GM18870 (cell line): ENCODE measurements around the gene PIH1D1.
"Not testable (repeated sequence)": the region's sequence is repeated elsewhere in the genome, so short reads cannot be mapped to it uniquely, and the experiment has no call there.

ENCODE experiments used
- ATAC-seq: cut with Tn5 transposase; IDR thresholded peaks from one replicate; pipeline ENCODE4 v1.9.1; 2021; ENCODE audit warnings: moderate library complexity; ENCODE audit not compliant: unreplicated experiment

Gene PIH1D1

DNA sequence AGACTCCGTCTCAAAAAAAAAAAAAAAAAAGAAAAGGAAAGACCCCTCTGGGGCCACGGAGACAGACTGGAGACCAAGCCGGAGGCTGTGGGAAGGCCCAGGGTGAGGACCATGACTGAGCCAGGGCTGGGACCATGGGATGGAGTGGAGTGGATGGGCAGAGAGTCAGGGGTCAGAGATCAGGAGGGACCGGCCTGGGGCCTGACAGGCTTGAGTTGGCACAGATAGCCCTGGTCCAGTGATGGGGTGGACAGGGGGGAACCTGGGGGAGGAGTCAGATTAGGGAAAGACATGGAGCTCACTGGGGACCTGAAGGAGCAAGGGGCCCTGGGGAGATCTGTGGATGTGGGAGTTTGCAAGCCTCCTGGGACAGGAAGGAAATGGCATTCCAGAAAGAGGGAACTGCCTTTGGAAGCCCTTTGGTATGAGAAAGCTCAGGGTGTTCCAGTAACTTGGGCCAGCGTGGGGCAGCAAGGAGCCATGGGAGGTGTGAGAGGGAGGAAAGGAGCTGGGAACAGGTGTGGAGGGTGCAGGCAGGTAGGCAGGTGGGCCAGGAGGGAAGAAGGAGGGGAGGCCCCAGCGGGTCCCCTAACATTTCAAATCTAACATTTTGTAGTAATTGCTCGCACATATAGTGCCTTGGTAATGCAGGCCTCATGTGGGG is 29.5 kb upstream of the PIH1D1 start:
- no peak for ATAC-seq

DNA sequence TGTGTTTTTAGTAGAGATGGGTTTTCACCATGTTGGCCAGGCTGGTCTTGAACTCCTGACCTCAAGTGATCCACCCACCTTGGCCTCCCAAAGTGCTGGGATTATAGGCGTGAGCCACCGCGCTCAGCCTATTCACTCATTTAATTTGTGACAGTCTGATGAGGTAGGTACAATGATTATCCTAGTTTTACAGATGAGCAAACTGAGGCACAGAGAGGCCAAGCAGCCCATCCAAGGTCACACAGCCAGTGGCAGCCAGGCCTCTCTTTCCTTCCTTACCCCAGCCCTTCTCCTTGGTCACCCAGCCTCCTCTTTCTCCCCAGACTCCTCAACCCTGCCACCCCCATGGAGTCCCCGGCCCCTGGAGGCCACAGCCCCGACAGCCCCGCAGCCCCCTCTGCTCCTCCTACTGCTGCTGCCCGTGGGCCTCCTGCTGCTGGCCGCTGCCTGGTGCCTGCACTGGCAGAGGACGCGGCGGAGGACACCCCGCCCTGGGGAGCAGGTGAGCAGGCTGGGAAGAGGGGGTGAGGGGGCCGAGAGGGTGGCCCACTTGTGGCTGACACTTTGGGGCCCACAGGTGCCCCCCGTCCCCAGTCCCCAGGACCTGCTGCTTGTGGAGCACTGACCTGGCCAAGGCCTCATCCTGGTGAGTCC is 28.5 kb upstream of the PIH1D1 start:
- ATAC-seq: no peak

DNA sequence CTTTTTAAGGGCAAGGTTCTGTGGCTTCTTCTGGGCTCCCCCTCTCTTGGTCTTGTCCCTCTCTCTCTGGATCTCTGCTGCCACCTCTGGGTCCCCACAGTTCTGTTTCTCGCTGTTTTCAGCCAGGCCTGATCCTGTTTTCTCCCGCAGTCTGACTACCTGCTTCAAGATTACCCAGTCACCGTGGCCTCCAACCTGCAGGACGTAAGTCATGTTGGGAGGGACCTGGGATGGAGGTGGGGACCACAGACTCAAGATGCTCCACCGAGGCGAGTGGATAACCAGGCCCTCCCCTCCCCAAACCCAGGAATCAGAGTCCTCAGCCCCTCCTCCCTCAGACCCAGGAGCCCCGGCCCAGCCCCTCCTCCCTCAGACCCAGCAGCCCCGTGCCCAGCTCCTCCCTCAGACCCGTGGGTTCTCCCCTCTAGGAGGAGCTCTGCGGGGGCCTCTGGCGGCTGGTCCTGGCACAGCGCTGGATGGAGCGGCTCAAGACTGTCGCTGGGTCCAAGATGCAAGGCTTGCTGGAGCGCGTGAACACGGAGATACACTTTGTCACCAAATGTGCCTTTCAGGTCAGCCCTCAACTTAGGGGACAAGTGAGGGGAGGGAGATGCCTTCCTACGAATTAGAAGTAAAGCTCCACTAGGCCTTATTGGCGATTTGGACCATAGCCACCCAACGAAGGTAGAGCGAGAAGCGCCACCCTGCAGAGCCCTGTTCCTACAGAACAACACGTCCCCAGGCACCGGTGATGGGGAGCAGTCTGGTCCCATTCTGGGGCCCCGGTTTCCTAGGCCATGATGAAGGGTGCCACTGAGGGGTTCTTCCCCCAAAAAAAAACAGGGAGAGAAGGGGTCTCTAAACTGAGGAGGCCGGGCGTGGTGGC is 24.6 kb upstream of the PIH1D1 start:
- no peak for ATAC-seq

DNA sequence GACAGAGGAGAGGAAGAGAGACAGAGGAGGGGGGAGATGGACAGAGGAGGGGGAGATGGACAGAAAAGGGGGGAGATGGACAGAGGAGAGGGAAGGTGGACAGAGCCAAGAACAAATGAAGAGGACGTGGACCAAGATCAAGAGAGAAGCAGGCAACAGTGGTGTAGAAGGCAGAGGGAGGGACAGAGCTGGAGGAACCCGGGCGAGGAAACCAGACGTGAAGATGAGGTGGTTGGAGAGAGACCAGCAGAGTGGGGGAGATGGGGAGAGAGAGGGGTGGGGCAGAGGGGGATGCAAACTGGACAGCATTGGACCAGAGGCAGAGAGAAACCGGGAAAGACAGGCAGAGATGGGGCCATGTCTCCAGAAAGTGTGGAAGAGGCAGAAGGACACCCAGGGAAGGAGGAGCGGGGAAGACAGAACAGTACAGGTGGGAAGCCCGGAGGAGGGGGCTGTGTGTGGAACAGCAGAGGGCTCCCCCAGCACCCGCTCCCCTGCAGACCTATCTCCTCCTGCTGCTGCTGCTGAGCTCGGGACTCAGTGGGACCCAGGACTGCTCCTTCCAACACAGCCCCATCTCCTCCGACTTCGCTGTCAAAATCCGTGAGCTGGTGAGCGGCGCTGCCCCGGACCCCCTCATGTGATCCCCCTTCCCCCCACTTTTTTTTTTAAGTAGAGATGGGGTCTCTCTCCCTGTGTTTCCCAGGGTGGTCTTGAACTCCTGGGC is 23.7 kb upstream of the PIH1D1 start:
- no peak for ATAC-seq

DNA sequence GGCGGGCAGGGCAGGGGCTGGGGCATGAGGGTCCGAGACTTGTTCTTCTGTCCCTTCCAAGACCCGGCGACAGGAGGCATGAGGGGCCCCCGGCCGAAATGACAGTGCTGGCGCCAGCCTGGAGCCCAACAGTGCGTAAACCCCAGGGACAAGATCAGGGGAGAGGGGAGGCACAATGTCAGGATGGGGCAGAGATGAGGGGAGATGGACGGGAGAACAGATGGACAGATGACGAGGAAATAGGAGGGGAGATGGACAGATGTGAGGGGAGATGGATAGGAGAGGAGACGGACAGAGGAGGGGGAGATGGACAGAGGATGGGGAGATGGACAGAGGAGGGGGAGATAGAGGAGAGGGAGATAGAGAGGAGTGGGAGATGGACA is 22.9 kb upstream of the PIH1D1 start:
- ATAC-seq: no peak

DNA sequence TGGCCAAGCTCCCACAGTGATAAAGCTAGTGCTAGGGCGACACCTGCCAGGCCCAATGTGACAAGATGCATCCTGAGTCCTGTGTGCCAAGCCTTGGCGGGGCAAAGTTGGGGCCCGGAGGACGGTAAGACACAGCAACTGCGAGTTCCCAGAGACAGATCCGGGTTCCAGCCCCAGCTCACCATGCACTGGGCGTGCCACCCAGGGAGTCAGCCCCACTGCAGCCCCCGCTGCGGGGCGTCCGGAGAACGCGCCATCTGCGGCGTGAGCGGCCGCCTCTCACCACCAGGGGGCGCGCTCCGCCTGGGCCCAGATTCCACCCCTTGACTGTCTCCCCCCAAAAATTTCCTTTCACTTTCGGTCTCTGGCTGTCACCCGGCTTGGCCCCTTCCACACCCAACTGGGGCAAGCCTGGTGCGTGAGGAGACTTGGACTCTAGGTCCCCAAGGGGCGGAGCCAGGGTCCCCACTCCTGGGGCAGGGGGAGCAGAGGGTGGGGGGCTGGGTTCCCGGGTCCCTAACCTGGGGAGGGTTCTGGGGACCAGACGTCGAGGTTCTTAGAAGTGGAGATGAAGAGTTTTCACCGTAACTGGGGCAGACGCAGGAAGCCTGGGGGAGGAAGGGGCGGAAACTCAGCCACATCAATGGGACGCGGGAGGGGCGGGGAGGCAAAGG is 22.4 kb upstream of the PIH1D1 start, which contains the start of gene FLT3LG:
Gene FLT3LG (plus strand): TSS at position 348 of the 674 bp plus-strand sequence. CDS start 425 bp downstream, outside the sequence.
- ATAC-seq: peak; percentile 46

DNA sequence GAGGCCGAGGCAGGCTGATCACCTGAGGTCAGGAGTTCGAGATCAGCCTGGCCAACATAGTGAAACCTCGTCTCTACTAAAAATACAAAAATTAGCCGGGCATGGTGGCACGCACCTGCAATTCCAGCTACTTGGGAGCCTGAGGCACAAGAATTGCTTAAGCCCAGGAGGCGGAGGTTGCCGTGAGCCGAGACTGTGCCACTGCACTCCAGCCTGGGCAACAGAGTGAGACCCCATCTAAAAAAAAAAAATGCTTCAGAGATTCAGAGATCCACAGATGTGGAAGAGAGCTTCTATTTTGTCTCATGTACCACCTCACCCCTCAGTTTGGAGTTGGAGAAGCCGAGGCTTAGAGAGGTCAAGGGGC is 21.9 kb upstream of the PIH1D1 start:
- not testable (repeated sequence) for ATAC-seq

DNA sequence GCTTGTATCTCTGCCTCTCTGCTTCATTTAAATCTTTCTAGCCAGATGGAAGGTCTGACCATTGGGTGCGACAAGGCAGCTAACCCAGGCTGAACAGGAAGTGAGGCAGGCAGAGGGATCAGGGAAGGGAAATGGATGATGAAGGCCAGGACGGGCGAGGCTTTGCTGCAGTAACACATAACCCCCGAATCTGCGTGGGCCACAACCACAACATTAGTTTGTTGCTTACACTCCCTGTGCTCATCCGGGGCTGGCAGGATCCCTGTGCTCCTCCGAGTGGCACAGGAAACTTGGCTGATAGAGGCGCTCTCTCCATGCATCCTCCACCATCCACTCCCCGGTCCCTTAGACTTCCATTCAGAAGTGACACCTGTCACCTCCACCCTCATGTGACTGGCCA is 21.3 kb upstream of the PIH1D1 start:
- ATAC-seq: no peak

DNA sequence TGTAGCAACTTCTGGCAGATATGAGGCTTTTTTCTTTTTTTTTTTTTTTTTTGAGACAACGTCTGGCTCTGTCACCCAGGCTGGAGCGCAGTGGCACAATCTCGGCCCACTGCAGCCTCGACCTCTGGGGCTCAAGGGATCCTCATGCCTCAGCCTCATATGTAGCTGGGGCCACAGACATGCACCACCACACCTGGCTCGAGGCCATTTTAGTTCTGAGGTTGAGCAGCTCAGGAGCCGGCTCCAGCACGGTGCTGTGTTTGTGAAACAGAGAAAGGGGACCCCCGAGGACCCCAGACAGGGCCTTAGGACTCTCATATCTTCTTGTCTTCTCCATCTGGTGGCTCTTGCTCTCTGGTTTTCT is 19.0 kb upstream of the PIH1D1 start:
- ATAC-seq: no peak

DNA sequence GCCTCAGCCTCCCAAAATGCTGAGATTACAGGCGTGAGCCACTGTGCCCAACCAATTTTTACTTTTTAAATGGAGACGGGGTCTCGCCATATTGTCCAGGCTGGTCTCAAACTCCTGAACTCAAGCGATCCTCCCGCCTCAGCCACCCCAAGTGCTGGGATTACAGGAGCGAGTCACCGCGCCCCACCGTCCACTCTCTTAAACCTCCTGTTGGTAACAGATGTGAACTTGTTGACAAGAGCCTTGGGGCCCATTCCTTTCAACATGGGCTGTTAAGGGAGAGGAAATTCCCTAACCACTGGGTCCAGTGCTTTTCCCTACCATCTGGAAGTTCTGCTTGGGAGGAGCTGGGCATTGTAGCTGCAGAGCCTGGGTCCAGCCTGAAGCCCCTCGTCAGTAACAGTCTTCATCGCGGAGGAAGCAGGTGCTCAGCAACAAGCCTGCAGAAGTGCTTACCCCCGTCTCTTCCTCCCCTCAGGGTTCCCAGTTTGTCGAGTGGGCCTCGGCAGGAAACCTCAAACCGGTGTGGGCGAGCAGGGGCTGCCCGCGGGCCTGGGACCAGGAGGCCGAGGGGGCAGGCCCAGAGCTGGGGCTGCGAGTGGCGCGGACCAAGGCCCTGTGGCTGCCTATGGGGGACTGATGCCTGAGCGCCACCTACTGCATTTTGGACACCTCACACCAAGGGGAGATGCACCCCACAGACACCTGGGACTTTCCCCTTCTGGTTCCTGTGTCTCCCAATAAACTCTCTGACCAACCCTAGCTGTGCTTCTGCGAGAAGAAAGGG is 18.4 kb upstream of the PIH1D1 start:
- ATAC-seq: peak; percentile 44

DNA sequence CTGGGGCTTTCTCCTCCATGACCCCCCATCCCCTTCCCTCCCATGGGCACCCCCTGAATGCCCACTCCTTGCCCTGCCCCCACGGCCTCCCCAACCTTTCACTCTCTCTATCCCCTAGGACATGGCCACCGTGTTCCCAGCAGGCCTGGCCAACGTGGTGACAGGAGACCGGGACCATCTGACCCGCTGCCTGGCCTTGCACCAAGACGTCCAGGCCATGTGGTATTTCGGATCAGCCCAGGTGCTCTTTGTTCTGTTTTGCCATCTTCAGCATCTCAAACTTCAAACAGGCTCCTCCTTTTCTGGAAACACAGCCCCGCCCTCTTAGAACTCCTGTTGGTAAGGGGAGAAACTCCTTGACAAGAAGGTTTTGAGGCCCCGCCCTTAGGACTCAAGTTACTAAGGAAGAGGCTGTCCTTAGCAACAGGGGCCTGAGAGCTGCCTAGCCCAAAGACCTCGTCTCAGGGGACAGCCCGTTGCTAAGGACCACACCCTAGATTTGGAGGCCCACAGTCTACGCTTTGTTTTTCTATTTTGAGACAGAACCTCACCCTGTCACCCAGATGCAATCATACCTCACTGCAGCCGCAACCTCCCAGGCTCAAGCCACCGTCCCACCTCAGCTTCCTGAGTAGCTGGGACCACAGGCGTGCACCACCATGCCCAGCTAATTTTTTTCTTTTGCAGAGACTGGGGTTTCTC is 17.3 kb upstream of the PIH1D1 start:
- no peak for ATAC-seq

DNA sequence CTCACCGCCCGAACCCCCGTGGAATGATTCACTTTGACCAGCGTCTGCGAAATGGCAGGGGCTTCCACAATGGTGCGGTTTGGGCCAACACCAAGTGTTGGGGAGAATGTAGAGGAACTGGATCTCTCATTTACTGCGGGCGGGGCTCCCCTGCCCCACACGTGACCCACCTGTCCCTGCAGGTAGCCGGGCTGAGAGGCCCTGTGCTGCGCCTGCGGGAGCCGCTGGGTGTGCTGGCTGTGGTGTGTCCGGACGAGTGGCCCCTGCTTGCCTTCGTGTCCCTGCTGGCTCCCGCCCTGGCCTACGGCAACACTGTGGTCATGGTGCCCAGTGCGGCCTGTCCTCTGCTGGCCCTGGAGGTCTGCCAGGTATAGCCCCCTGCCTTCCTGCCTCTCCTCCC is 16.6 kb upstream of the PIH1D1 start:
- no peak for ATAC-seq

DNA sequence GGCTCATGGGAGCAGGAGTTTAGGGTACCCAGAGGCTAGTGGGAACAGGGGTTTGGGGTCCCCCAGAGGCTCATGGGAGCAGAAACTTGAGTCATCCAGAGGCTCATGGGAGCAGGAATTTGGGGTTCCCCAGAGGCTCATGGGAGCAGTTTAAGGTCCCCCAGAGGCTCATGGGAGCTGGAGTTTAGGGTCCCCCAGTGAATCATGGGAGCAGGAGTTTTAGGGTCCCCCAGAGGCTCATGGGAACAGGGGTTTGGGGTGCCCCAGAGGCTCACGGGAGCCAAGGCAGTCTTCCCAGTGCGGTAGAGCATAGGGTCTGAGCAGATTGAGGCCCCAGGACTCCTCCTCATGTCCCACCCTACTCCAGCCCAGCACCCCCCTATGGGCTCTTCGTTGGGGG is 13.8 kb upstream of the PIH1D1 start:
- no peak for ATAC-seq

DNA sequence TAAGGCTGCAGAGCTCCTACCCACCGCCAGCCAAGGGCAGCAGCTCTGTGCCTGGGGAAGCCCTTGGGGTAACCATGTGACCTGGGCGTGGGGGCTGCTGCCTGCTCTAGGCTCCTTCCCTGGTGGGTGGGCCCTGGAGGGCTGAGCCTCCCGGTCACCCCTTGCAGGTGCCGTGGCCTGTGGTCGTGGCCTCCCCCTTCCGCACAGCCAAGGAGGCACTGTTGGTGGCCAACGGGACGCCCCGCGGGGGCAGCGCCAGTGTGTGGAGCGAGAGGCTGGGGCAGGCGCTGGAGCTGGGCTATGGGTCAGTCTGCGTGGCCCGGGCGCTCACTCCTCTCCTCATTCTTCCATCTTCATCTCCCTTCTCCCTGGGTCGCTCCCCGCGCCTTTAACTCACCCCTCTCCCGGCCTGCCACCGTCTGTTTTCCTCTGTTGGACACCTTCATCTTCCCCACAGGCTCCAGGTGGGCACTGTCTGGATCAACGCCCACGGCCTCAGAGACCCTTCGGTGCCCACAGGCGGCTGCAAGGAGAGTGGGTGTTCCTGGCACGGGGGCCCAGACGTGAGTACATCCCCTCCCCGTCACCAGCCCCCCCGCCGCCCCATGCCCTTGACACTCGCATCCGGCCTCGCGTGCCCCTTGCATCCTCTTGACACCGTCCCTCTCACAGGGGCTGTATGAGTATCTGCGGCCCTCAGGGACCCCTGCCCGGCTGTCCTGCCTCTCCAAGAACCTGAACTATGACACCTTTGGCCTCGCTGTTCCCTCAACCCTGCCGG is 12.5 kb upstream of the PIH1D1 start:
- ATAC-seq: no peak

DNA sequence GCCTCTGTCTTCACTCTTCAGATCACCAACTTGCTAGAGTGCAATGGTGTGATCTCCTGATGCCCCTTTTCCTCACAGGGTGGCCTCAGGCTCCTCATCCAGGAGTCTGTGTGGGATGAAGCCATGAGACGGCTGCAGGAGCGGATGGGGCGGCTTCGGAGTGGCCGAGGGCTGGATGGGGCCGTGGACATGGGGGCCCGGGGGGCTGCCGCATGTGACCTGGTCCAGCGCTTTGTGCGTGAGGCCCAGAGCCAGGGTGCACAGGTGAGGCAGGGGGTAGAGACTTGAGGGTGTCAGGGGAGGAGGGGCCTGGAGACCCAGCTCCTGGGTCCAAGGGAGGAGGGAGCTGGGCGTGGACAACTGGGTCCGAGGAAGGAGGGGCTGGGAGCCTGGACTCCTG is 10.9 kb upstream of the PIH1D1 start:
- no peak for ATAC-seq

DNA sequence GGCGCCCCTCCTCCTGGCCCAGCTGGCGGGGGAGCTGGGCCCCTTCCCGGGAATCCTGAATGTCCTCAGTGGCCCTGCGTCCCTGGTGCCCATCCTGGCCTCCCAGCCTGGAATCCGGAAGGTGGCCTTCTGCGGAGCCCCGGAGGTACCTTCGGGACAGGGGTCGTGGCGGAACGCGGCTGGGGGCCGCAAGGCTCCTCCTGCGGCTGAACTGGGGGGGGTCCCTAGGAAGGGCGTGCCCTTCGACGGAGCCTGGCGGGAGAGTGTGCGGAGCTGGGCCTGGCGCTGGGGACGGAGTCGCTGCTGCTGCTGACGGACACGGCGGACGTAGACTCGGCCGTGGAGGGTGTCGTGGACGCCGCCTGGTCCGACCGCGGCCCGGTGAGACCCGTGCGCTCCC is 10.0 kb upstream of the PIH1D1 start:
- no peak for ATAC-seq

DNA sequence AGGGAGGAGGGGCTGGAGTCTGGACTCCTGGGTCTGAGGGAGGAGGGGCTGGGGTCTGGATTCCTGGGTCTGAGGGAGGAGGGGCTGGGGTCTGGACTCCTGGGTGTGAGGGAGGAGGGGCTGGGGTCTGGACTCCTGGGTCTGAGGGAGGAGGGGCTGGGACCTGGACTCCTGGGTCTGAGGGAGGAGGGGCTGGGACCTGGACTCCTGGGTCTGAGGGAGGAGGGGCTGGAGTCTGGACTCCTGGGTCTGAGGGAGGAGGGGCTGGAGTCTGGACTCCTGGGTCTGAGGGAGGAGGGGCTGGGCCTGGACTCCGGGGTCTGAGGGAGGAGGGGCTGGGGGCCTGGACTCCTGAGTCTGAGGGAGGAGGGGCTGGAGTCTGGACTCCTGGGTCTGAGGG is 9.5 kb upstream of the PIH1D1 start:
- not testable (repeated sequence) for ATAC-seq

DNA sequence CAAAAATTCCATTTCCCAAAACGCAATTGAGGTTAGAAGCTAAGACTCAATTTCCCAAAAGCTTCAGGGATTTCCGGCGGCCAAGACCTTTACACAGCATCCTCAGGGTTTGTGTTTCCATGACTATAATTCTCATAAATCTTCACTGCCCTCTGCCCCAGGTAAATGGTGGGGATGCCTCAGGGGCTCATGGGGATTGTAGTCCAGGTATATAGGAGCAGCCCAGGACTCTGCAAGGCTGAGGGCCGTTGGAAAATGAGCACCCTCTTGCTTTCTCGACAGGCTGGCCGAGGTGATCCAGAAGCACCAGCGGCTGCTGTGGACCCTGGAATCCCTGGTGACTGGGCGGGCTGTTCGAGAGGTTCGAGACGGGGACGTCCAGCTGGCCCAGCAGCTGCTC is 7.8 kb upstream of the PIH1D1 start:
- no peak for ATAC-seq

DNA sequence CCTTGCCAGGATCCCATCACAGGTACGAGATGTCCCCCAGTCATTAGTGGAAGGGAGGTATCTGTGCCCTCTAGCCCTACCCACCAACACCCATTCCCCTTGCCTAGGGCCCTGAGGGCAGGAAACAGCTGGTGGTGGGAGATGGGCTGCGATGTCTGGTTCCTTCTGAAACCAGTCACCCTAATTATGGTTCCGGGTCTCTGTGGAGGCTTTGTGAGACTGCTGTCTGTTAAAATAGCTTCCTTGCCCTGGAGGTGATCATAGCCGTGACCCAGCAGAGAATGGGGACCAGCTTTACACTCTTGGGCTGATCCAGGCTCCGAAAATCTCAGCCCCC is 6.9 kb upstream of the PIH1D1 start:
- no peak for ATAC-seq
